ENCODE results near the gene POLR2A.

GRCh38 chr17:7445619-7445968 lies 38.6 kb upstream of the POLR2A start:
- TF ChIP-seq CTCF (conservative IDR thresholded peaks at IDR 0.05; ENCODE audit: low read depth, low read length) (no peak), EZH2 (IDR thresholded peaks at IDR 0.05; ENCODE audit: borderline replicate concordance, low read depth, low read length, poor library complexity, severe bottlenecking) (no peak)

Measured in A673 (cell line).